Esophagus squamous epithelium (tissue), 5 donors: ENCODE measurements around the gene FAM184B. TPM values are rescaled to one million over a fixed set of nuclear protein-coding genes. Genes with fewer than 3 reads are reported as not detected.
A peak's percentile ranks its signal among the peaks of the same experiment; 100 is the strongest.

Source experiments
- DNase-seq: peaks from one replicate; lab custom pipeline; 2025; lab: John Stamatoyannopoulos, UW
- H3K27ac ChIP-seq, 4 donors: fragments of 200-600 bp; sonication (generic); one replicate each; pipeline ENCODE4 v1.5.1; 2016 to 2019; ENCODE audit warnings: mild to moderate bottlenecking in 1 of 4
- H3K27me3 ChIP-seq, 4 donors: fragments of 200-600 bp; sonication (generic); 1 replicate in 3 of 4; 2 replicates in 1 of 4; pipeline versions ENCODE4 v1.5.1 to v1.6.0; 2017 to 2021; ENCODE audit warnings: antibody characterized with exemption in 1 of 4
- H3K36me3 ChIP-seq, 3 donors: fragments of 200-600 bp; sonication (generic); one replicate each; pipeline ENCODE4 v1.5.1; 2016 to 2019
- H3K4me1 ChIP-seq, 3 donors: fragments of 200-600 bp; sonication (generic); one replicate each; pipeline ENCODE4 v1.5.1; 2017 to 2019
- H3K4me3 ChIP-seq, 4 donors: fragments of 200-600 bp; sonication (generic); 1 replicate in 3 of 4; 2 replicates in 1 of 4; pipeline ENCODE4 v1.5.1; 2016 to 2019; ENCODE audit warnings: mild to moderate bottlenecking in 2 of 4, moderate library complexity in 1 of 4
- H3K9me3 ChIP-seq, 3 donors: fragments of 200-600 bp; sonication (generic); one replicate each; pipeline ENCODE4 v1.5.1; 2016 to 2019
- CTCF ChIP-seq, 6 experiments: fragments of 450-650 bp in 4 of 6; fragments of 200-600 bp in 2 of 6; sonication (generic) in 2 of 6; IDR thresholded peaks; one replicate each; pipeline ENCODE4 v1.5.1; 2016 to 2019; ENCODE audit warnings: antibody characterized with exemption in 6 of 6, mild to moderate bottlenecking in 4 of 6, moderate library complexity in 4 of 6
- POLR2A ChIP-seq, 4 donors: fragments of 450-650 bp; IDR thresholded peaks; one replicate each; pipeline ENCODE4 v1.6.1; 2017; ENCODE audit warnings: antibody characterized with exemption in 4 of 4, mild to moderate bottlenecking in 4 of 4, moderate library complexity in 3 of 4
- WGBS, 2 donors: methylation state at CpG; one replicate each; pipeline ENCODE4 v1.1.5; 2018; 5-methylcytosine and 5-hydroxymethylcytosine counted together
- intact Hi-C: fragments of 100-400 bp; cut with DNase I; formaldehyde crosslinking; loops from one replicate; pipeline ENCODE4 v1.15.0; 2022
- total RNA-seq, 4 donors: library from RNA; depleted of rRNA; stranded (reverse); fragments of >200 nt; gene quantifications; one replicate each; pipeline ENCODE4 v1.1.0, GENCODE V29; 2016
- donor health status: DM: yes; HTN: yes; CAD: no.

The FAM184B gene
- total RNA-seq, 4 donors from 2014 or later: 0.18 to 0.76 (median 0.19) TPM

GRCh38 chr4:17587094-17587822 is 194.2 kb downstream of the FAM184B start:
- Histone ChIP-seq H3K36me3 (peaks cover 39 to 100% (median 43%) of the 10 kb centered on the region in 3 donors), H3K4me3 (no peak overlapping the region), H3K27ac (no peak overlapping the region), H3K9me3 (no peaks in the 10 kb centered on the region), H3K27me3 (no peaks in the 10 kb centered on the region), H3K4me1 (no peaks in the 10 kb centered on the region)
- no peak for TF ChIP-seq POLR2A (IDR thresholded peaks at IDR 0.05)
- TF ChIP-seq CTCF (IDR thresholded peaks at IDR 0.05): no peak
- 89 to 94% methylated on average over 9 of the region's 9 CpGs for WGBS, 2 donors
- intact Hi-C loops: no loop called here
- DNase-seq: no peak

- TF ChIP-seq CTCF (IDR thresholded peaks at IDR 0.05) (no peak), POLR2A (IDR thresholded peaks at IDR 0.05) (no peak)
- 73 to 93% methylated on average over 8 to 10 of the region's 10 CpGs for WGBS, 2 donors
- intact Hi-C loops: no loop called here
Observed at GRCh38 chr4:17584521-17585213, 196.8 kb downstream of the FAM184B start.

DNA sequence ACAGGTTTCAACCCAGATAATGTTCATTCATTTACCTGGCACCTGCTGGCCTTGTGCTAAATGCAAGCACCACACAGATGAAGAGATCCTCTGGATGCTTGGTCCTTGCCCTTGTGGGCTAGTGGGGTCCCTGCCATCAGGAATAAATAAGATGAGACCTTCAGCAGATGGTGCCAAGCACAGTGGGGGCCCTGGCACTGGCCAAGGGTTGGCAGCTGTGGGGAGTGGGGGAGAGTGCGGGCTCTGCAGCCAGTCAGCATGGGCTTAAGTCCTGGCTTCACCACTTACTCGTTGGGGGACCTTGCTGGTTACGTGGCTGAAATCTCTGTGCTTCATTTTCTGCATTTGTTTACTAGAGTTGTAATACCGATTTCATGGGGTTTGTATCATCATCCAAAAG is 197.5 kb downstream of the FAM184B start:
- H3K9me3 ChIP-seq: no peaks in the 10 kb centered on the region
- peaks cover 0 to 31% (median 9%) of the 10 kb centered on the region in 3 donors for H3K4me1 ChIP-seq
- no peak for TF ChIP-seq CTCF (IDR thresholded peaks at IDR 0.05)
- no peak for TF ChIP-seq POLR2A (IDR thresholded peaks at IDR 0.05)
- WGBS, 2 donors: 90 to 95% methylated on average over 2 to 4 of the region's 4 CpGs
- peaks cover 28 to 89% (median 43%) of the 10 kb centered on the region in 3 donors for H3K36me3 ChIP-seq
- intact Hi-C loops: no loop called here
- no peak for DNase-seq
- H3K4me3 ChIP-seq: no peak overlapping the region
- no peak overlapping the region for H3K27ac ChIP-seq
- no peaks in the 10 kb centered on the region for H3K27me3 ChIP-seq

More at GRCh38 chr4:17584521-17585213, 196.8 kb downstream of the FAM184B start:
- no peak for DNase-seq
- H3K27ac ChIP-seq: no peak overlapping the region
- peaks cover 0 to 24% (median 2%) of the 10 kb centered on the region in 3 donors for H3K4me1 ChIP-seq
- H3K36me3 ChIP-seq: peaks cover 35 to 96% (median 43%) of the 10 kb centered on the region in 3 donors
- no peaks in the 10 kb centered on the region for H3K9me3 ChIP-seq
- H3K4me3 ChIP-seq: no peak overlapping the region
- no peaks in the 10 kb centered on the region for H3K27me3 ChIP-seq

DNA sequence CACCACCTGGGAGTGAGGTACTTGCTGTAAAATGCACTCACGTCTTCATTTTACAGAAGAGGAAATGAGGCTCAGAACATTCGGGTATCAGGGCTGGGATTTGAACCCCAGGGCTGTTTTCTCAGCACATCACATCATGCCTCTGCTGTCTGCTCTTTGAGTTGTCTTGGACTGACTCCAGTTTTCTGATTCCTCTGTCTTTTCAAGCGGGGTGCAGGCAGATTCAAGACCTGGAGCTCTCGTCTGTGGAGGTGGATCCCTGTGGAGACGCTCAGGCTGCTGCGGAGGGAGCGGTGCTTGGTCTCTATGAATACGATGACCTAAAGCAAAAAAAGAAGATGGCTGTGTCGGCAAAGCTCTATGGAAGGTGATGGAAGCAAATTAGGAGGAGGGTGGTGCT is 198.1 kb downstream of the FAM184B start:
- DNase-seq: no peak
- TF ChIP-seq POLR2A (IDR thresholded peaks at IDR 0.05): no peak
- no peak for TF ChIP-seq CTCF (IDR thresholded peaks at IDR 0.05)
- intact Hi-C loops: no loop called here
- Histone ChIP-seq H3K36me3 (peaks cover 26 to 82% (median 43%) of the 10 kb centered on the region in 3 donors), H3K4me3 (no peak overlapping the region), H3K4me1 (peaks cover 0 to 38% (median 15%) of the 10 kb centered on the region in 3 donors), H3K27ac (no peak overlapping the region), H3K9me3 (no peaks in the 10 kb centered on the region), H3K27me3 (no peaks in the 10 kb centered on the region)
- 80 to 90% methylated on average over 4 to 9 of the region's 9 CpGs for WGBS, 2 donors

DNA sequence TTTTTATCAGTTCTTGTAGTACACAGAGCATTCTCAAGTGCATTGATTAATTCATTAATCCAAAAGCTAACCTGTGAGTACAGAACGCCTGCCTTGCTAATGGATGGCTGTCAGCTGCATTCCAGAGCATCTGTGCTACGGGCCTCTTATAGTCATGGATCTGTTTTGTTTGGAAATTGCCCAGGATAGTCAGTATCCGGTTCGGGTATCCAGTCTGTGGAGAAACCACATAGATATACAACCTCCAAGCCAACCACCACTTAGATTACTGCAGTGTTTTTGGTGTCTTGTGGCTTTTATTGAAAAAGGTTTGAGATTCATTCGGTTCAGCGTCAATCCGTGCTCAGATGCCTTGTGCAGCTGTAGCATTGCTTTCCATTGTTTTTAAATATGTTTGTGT is 200.5 kb downstream of the FAM184B start:
- Histone ChIP-seq H3K4me1 (peaks cover 0 to 50% (median 24%) of the 10 kb centered on the region in 3 donors), H3K27ac (peak overlapping the region; percentile 4 to 92 (median 23)), H3K36me3 (peaks cover 24 to 59% (median 32%) of the 10 kb centered on the region in 3 donors), H3K9me3 (no peaks in the 10 kb centered on the region), H3K27me3 (no peaks in the 10 kb centered on the region), H3K4me3 (no peak overlapping the region)
- intact Hi-C loops: no loop called here
- TF ChIP-seq POLR2A (IDR thresholded peaks at IDR 0.05) (no peak), CTCF (IDR thresholded peaks at IDR 0.05) (no peak)
- 68 to 71% methylated on average over 7 of the region's 7 CpGs for WGBS, 2 donors
- DNase-seq: no peak
